HG02588 (cell line): ENCODE data around the gene CCER1.
A peak's percentile ranks its signal among the peaks of the same experiment; 100 is the strongest.
"Not testable (repeated sequence)": the region's sequence is repeated elsewhere in the genome, so short reads cannot be mapped to it uniquely, and the experiment has no call there.

Experiments
- ATAC-seq: cut with Tn5 transposase; IDR thresholded peaks from one replicate; pipeline ENCODE4 v1.9.1; 2021; ENCODE audit warnings: mild to moderate bottlenecking, moderate library complexity; ENCODE audit not compliant: unreplicated experiment

The CCER1 gene

GRCh38 chr12:90954921-90955320 is at the start of gene CCER1:
Gene CCER1 (minus strand): TSS chr12:90955176. CDS start chr12:90954742, 434 bp downstream.
- ATAC-seq: no peak

- no peak for ATAC-seq
These were observed 48.8 kb upstream of the CCER1 start for GRCh38 chr12:91003737-91004136.

- no peak for ATAC-seq
These were observed 46.3 kb upstream of the CCER1 start for GRCh38 chr12:91001306-91001705.

- no peak for ATAC-seq
These were observed 45.0 kb upstream of the CCER1 start for GRCh38 chr12:90999966-91000365.

GRCh38 chr12:90999527-90999926 is 44.6 kb upstream of the CCER1 start:
- ATAC-seq: no peak

GRCh38 chr12:90995010-90995409 is 40.0 kb upstream of the CCER1 start:
- ATAC-seq: no peak

- ATAC-seq: no peak
These were observed 37.0 kb upstream of the CCER1 start for GRCh38 chr12:90991952-90992465.

- no peak for ATAC-seq
These were observed 35.6 kb upstream of the CCER1 start for GRCh38 chr12:90990611-90991010.

GRCh38 chr12:90989686-90990111 is 34.7 kb upstream of the CCER1 start:
- no peak for ATAC-seq

GRCh38 chr12:90987520-90987919 is 32.5 kb upstream of the CCER1 start:
- peak; percentile 73 for ATAC-seq

- no peak for ATAC-seq
These were observed 32.1 kb upstream of the CCER1 start for GRCh38 chr12:90987101-90987500.

GRCh38 chr12:90985331-90985730 is 30.4 kb upstream of the CCER1 start:
- ATAC-seq: not testable (repeated sequence)

- no peak for ATAC-seq
These were observed 29.1 kb upstream of the CCER1 start for GRCh38 chr12:90984114-90984513.

GRCh38 chr12:90982170-90982569 is 27.2 kb upstream of the CCER1 start:
- no peak for ATAC-seq

GRCh38 chr12:90979951-90980350 is 25.0 kb upstream of the CCER1 start:
- no peak for ATAC-seq

GRCh38 chr12:90979019-90979418 is 24.0 kb upstream of the CCER1 start:
- ATAC-seq: no peak

GRCh38 chr12:90978117-90978770 is 23.3 kb upstream of the CCER1 start:
- peak; percentile 72 for ATAC-seq

GRCh38 chr12:90977224-90977623 is 22.2 kb upstream of the CCER1 start:
- no peak for ATAC-seq

- no peak for ATAC-seq
These were observed 19.3 kb upstream of the CCER1 start for GRCh38 chr12:90974286-90974685.

- no peak for ATAC-seq
These were observed 17.2 kb upstream of the CCER1 start for GRCh38 chr12:90972226-90972625.

- ATAC-seq: no peak
These were observed 15.9 kb upstream of the CCER1 start for GRCh38 chr12:90970911-90971310.

- no peak for ATAC-seq
These were observed 15.5 kb upstream of the CCER1 start for GRCh38 chr12:90970471-90970870.

- no peak for ATAC-seq
These were observed 14.9 kb upstream of the CCER1 start for GRCh38 chr12:90969851-90970250.
